Loucy (cell line): ENCODE data around the gene MPIG6B.

ENCODE experiments used
- H2AFZ ChIP-seq: fragments of 200-600 bp; sonication (generic); 2 replicates; pipeline ENCODE4 v1.6.0; 2016; ENCODE audit warnings: antibody characterized with exemption, mild to moderate bottlenecking, low read length, moderate library complexity
- H3F3A ChIP-seq: fragments of 200-600 bp; 2 replicates; pipeline ENCODE4 v1.6.0; 2016; ENCODE audit warnings: antibody characterized with exemption, low read depth, mild to moderate bottlenecking
- H3K27me3 ChIP-seq: fragments of 200-600 bp; sonication (generic); 2 replicates; pipeline ENCODE4 v1.6.1; 2014; ENCODE audit warnings: low read length, mild to moderate bottlenecking; ENCODE audit not compliant: insufficient read depth, poor library complexity, severe bottlenecking
- H3K36me3 ChIP-seq: fragments of 200-600 bp; sonication (generic); 2 replicates; pipeline ENCODE4 v1.6.1; 2016; ENCODE audit warnings: low read length; ENCODE audit not compliant: insufficient read depth
- H3K4me1 ChIP-seq: fragments of 200-600 bp; sonication (generic); 2 replicates; pipeline ENCODE4 v1.5.1; 2014; ENCODE audit warnings: low read length, mild to moderate bottlenecking; ENCODE audit not compliant: insufficient read depth, poor library complexity, severe bottlenecking
- H3K4me2 ChIP-seq: fragments of 200-600 bp; sonication (generic); 2 replicates; pipeline ENCODE4 v1.6.0; 2014; ENCODE audit warnings: antibody characterized with exemption, low read length, low read depth, mild to moderate bottlenecking; ENCODE audit not compliant: poor library complexity, severe bottlenecking
- H3K4me3 ChIP-seq: fragments of 200-600 bp; sonication (generic); 2 replicates; pipeline ENCODE4 v1.5.1; 2014; ENCODE audit warnings: low read length, mild to moderate bottlenecking, mixed read lengths; ENCODE audit not compliant: poor library complexity, severe bottlenecking
- H3K79me2 ChIP-seq: fragments of 200-600 bp; sonication (generic); 2 replicates; pipeline ENCODE4 v1.6.1; 2014; ENCODE audit warnings: low read length; ENCODE audit not compliant: insufficient read depth
- H3K9ac ChIP-seq: fragments of 200-600 bp; sonication (generic); 2 replicates; pipeline ENCODE4 v1.6.0; 2014; ENCODE audit warnings: mild to moderate bottlenecking, low read depth, low read length, moderate library complexity; ENCODE audit not compliant: poor library complexity, severe bottlenecking
- H3K9me2 ChIP-seq: fragments of 200-600 bp; sonication (generic); replicated peaks from 2 replicates; pipeline ENCODE4 v1.6.1; 2016; ENCODE audit warnings: low read depth, low read length, mixed read lengths
- H3K9me3 ChIP-seq: fragments of 200-600 bp; sonication (generic); 2 replicates; pipeline ENCODE4 v1.6.1; 2014; ENCODE audit warnings: mild to moderate bottlenecking, antibody characterized with exemption, low read length, low read depth; ENCODE audit not compliant: insufficient read depth
- H4K20me1 ChIP-seq: fragments of 200-600 bp; sonication (generic); 2 replicates; pipeline ENCODE4 v1.6.0; 2014; ENCODE audit warnings: antibody characterized with exemption, low read length, mild to moderate bottlenecking; ENCODE audit not compliant: insufficient read depth, poor library complexity, severe bottlenecking
- CTCF ChIP-seq: fragments of 200-600 bp; sonication (generic); conservative IDR thresholded peaks from 2 replicates; pipeline ENCODE4 v1.5.1; 2014; ENCODE audit warnings: mild to moderate bottlenecking, antibody characterized with exemption, low read length
- EZH2phosphoT487 ChIP-seq: fragments of 200-600 bp; IDR thresholded peaks from 2 replicates; pipeline ENCODE4 v1.6.1; 2018; ENCODE audit warnings: antibody characterized with exemption, mild to moderate bottlenecking, moderate library complexity, borderline replicate concordance

Gene MPIG6B

GRCh38 chr6:31765559-31765909 is 42.4 kb downstream of the MPIG6B start:
- Histone ChIP-seq H3K27me3 (no peaks in the 10 kb centered on the region), H2AFZ (no peak overlapping the region), H3K9me3 (no peaks in the 10 kb centered on the region), H3K9ac (no peak overlapping the region), H3F3A (no peaks in the 10 kb centered on the region), H3K4me3 (no peak overlapping the region), H3K36me3 (no peaks in the 10 kb centered on the region), H3K9me2 (no peaks in the 10 kb centered on the region), H3K4me2 (no peak overlapping the region), H4K20me1 (no peaks in the 10 kb centered on the region), H3K79me2 (no peaks in the 10 kb centered on the region), H3K4me1 (peaks cover 3% of the 10 kb centered on the region)
- TF ChIP-seq EZH2phosphoT487 (no peak), CTCF (no peak)

- H3K4me3 ChIP-seq: no peak overlapping the region
- H3K79me2 ChIP-seq: no peaks in the 10 kb centered on the region
- no peak for TF ChIP-seq EZH2phosphoT487
- no peak for TF ChIP-seq CTCF
- no peak overlapping the region for H3K4me2 ChIP-seq
- no peaks in the 10 kb centered on the region for H3K9me3 ChIP-seq
- no peaks in the 10 kb centered on the region for H3K9me2 ChIP-seq
- no peak overlapping the region for H3K9ac ChIP-seq
- no peaks in the 10 kb centered on the region for H3K36me3 ChIP-seq
- no peak overlapping the region for H2AFZ ChIP-seq
- H3K27me3 ChIP-seq: no peaks in the 10 kb centered on the region
- no peaks in the 10 kb centered on the region for H4K20me1 ChIP-seq
- H3F3A ChIP-seq: no peaks in the 10 kb centered on the region
- peaks cover 3% of the 10 kb centered on the region for H3K4me1 ChIP-seq
Observed at GRCh38 chr6:31765910-31766794, 43.0 kb downstream of the MPIG6B start.

GRCh38 chr6:31767096-31767645 is 44.0 kb downstream of the MPIG6B start:
- no peaks in the 10 kb centered on the region for H3K36me3 ChIP-seq
- no peaks in the 10 kb centered on the region for H3K27me3 ChIP-seq
- peaks cover 6% of the 10 kb centered on the region for H3K4me1 ChIP-seq
- H3K9me2 ChIP-seq: no peaks in the 10 kb centered on the region
- no peak overlapping the region for H3K9ac ChIP-seq
- H3K9me3 ChIP-seq: no peaks in the 10 kb centered on the region
- TF ChIP-seq CTCF (no peak), EZH2phosphoT487 (no peak)
- no peak overlapping the region for H2AFZ ChIP-seq
- no peak overlapping the region for H3K4me2 ChIP-seq
- no peak overlapping the region for H3K4me3 ChIP-seq
- H3K79me2 ChIP-seq: no peaks in the 10 kb centered on the region
- no peaks in the 10 kb centered on the region for H3F3A ChIP-seq
- no peaks in the 10 kb centered on the region for H4K20me1 ChIP-seq
